Measurements from ENCODE around the gene ACY1.

GRCh38 chr3:51961011-51961410 is 22.3 kb upstream of the ACY1 start:
- no peak for TF ChIP-seq CTCF (IDR thresholded peaks at IDR 0.05; ENCODE audit: insufficient read depth, low read length)
- TF ChIP-seq, protein P1, sequence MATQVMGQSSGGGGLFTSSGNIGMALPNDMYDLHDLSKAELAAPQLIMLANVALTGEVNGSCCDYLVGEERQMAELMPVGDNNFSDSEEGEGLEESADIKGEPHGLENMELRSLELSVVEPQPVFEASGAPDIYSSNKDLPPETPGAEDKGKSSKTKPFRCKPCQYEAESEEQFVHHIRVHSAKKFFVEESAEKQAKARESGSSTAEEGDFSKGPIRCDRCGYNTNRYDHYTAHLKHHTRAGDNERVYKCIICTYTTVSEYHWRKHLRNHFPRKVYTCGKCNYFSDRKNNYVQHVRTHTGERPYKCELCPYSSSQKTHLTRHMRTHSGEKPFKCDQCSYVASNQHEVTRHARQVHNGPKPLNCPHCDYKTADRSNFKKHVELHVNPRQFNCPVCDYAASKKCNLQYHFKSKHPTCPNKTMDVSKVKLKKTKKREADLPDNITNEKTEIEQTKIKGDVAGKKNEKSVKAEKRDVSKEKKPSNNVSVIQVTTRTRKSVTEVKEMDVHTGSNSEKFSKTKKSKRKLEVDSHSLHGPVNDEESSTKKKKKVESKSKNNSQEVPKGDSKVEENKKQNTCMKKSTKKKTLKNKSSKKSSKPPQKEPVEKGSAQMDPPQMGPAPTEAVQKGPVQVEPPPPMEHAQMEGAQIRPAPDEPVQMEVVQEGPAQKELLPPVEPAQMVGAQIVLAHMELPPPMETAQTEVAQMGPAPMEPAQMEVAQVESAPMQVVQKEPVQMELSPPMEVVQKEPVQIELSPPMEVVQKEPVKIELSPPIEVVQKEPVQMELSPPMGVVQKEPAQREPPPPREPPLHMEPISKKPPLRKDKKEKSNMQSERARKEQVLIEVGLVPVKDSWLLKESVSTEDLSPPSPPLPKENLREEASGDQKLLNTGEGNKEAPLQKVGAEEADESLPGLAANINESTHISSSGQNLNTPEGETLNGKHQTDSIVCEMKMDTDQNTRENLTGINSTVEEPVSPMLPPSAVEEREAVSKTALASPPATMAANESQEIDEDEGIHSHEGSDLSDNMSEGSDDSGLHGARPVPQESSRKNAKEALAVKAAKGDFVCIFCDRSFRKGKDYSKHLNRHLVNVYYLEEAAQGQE (IDR thresholded peaks at IDR 0.05; ENCODE audit: insufficient replicate concordance, low read depth): no peak
- TF ChIP-seq POLR2AphosphoS5 (IDR thresholded peaks at IDR 0.05; ENCODE audit: low read depth): no peak
- TF ChIP-seq GABPA (IDR thresholded peaks at IDR 0.05; ENCODE audit: low read depth): no peak
